K562 (cell line): ENCODE results near the gene DGKB.

Source experiments
- AFF4 ChIP-seq: sonication (generic); formaldehyde crosslinking; IDR thresholded peaks from 2 replicates; pipeline ENCODE4 v1.8.0; 2023; ENCODE audit warnings: mild to moderate bottlenecking, missing genetic modification reagents
- CTCF ChIP-seq, 3 experiments: IDR thresholded peaks in 2 of 3; conservative IDR thresholded peaks in 1 of 3; 2 replicates each; pipeline ENCODE4 v1.5.1; 2011 to 2012; ENCODE audit warnings: low read length in 3 of 3, mild to moderate bottlenecking in 3 of 3, control low read depth in 2 of 3, improper control_type of control experiment in 1 of 3, inconsistent platforms in 1 of 3, low read depth in 1 of 3, mixed read lengths in 1 of 3, moderate library complexity in 1 of 3; ENCODE audit not compliant: insufficient read depth in 2 of 3
- EP300 ChIP-seq: IDR thresholded peaks from 2 replicates; pipeline ENCODE4 v1.6.1; 2012; ENCODE audit warnings: low read length, improper control_type of control experiment
- FOXK2 ChIP-seq, 2 experiments: fragments of 450-650 bp; IDR thresholded peaks in 1 of 2; conservative IDR thresholded peaks in 1 of 2; 2 replicates each; pipeline ENCODE4 v1.6.1; 2016; ENCODE audit warnings: low read depth in 2 of 2, mild to moderate bottlenecking in 1 of 2
- HDGF ChIP-seq: fragments of 450-650 bp; IDR thresholded peaks from 2 replicates; pipeline ENCODE4 v1.6.1; 2016
- HNRNPH1 ChIP-seq: fragments of 200-400 bp; formaldehyde crosslinking; optimal IDR thresholded peaks from 2 replicates; pipeline ENCODE3; 2017; ENCODE audit warnings: low read depth, mild to moderate bottlenecking, low read length, moderate library complexity
- KDM5B ChIP-seq: fragments of 200-600 bp; sonication (generic); IDR thresholded peaks from 2 replicates; pipeline ENCODE4 v1.6.1; 2012; ENCODE audit warnings: low read depth, mild to moderate bottlenecking, moderate library complexity, low read length, control low read depth, inconsistent platforms; ENCODE audit not compliant: insufficient replicate concordance
- NFRKB ChIP-seq: fragments of 450-650 bp; IDR thresholded peaks from 2 replicates; pipeline ENCODE4 v1.6.1; 2016; ENCODE audit warnings: low read depth
- POLR2A ChIP-seq: fragments of 450-650 bp; conservative IDR thresholded peaks from 2 replicates; pipeline ENCODE4 v1.6.1; 2016
- RERE ChIP-seq: sonication (generic); formaldehyde crosslinking; IDR thresholded peaks from 2 replicates; pipeline ENCODE4 v1.8.0; 2023; ENCODE audit warnings: missing genetic modification reagents, mild to moderate bottlenecking, borderline replicate concordance
- RHOXF2B ChIP-seq: fragments of 250-450 bp; sonication (Bioruptor Pico); conservative IDR thresholded peaks from 2 replicates; pipeline ENCODE4 v1.5.1; 2021
- RNF2 ChIP-seq: sonication (generic); IDR thresholded peaks from 2 replicates; pipeline ENCODE4 v1.6.1; 2016
- ZFP36 ChIP-seq: fragments of 150-350 bp; IDR thresholded peaks from 2 replicates; pipeline ENCODE4 v1.6.1; 2018; ENCODE audit warnings: low read length, low read depth; ENCODE audit not compliant: partially characterized antibody

GRCh38 chr7:14292737-14293136 is 609.8 kb downstream of the DGKB start:
- TF ChIP-seq KDM5B (no peak), HDGF (no peak), HNRNPH1 (no peak), POLR2A (no peak), CTCF (IDR thresholded peaks at IDR 0.05 in 2 of 3, conservative IDR thresholded peaks at IDR 0.05 in 1 of 3; ENCODE audit: insufficient read depth in 2 of 3, low read depth in 1 of 3, low read length in 3 of 3) (no peak), RHOXF2B (no peak), RNF2 (no peak), EP300 (no peak), FOXK2 (conservative IDR thresholded peaks at IDR 0.05 in 1 of 2, IDR thresholded peaks at IDR 0.05 in 1 of 2; ENCODE audit: low read depth in 2 of 2) (no peak), AFF4 (CRISPR knock-in tag) (no peak), NFRKB (no peak), ZFP36 (no peak), RERE (no peak)
